Endothelial cell of umbilical vein (primary cell): ENCODE measurements around the gene CLOCK. TPM values are rescaled to one million over a fixed set of nuclear protein-coding genes. Genes with fewer than 3 reads are reported as not detected.
A peak's percentile ranks its signal among the peaks of the same experiment; 100 is the strongest.

Experiments
- BruUV-seq: library from RNA; stranded (reverse); fragments of 400-500 nt; replicated peaks from 2 replicates; lab custom pipeline; 2021; lab: Mats Ljungman, UMichigan
- CTCF ChIA-PET: fragments of 300-600, 350-600 bp; sonication (Branson Sonifier 250); formaldehyde crosslinking; loops from one replicate; lab custom pipeline; 2021; ENCODE audit warnings: antibody characterized with exemption, inconsistent platforms; lab: Charles Lee
- POLR2A ChIA-PET: fragments of 300-600, 350-600 bp; sonication (Branson Sonifier 250); formaldehyde crosslinking; loops from one replicate; lab custom pipeline; 2021; ENCODE audit warnings: antibody characterized with exemption, inconsistent platforms; lab: Charles Lee
- DNase-seq: peaks from one replicate; pipeline ENCODE4 v3.0.0-alpha.2; 2011; ENCODE audit warnings: low read depth, low spot score
- FAIRE-seq: peaks from 2 replicates; lab custom pipeline; 2011; peaks lifted over from hg19 to GRCh38; lab: Jason Lieb, UNC
- H2AFZ ChIP-seq: 2 replicates; pipeline ENCODE4 v1.6.0; 2012; ENCODE audit warnings: low read depth, low read length, control low read depth, inconsistent platforms
- H3K27ac ChIP-seq: 2 replicates; pipeline ENCODE4 v1.5.1; 2011; ENCODE audit warnings: low read depth, mild to moderate bottlenecking, control low read depth, low read length, moderate library complexity; ENCODE audit not compliant: insufficient read depth
- H3K27me3 ChIP-seq, 2 experiments: 2 replicates each; pipeline versions ENCODE4 v1.6.0 to v1.6.1; 2011; ENCODE audit warnings: low read length in 2 of 2, mixed read lengths in 1 of 2; ENCODE audit not compliant: control insufficient read depth in 2 of 2, insufficient read depth in 2 of 2
- H3K36me3 ChIP-seq, 2 experiments: 2 replicates in 1 of 2; 3 replicates in 1 of 2; pipeline ENCODE4 v1.5.1; 2011; ENCODE audit warnings: low read length in 2 of 2, mild to moderate bottlenecking in 1 of 2, moderate library complexity in 1 of 2; ENCODE audit not compliant: control insufficient read depth in 2 of 2, insufficient read depth in 2 of 2; ENCODE audit errors: extremely low read depth in 1 of 2
- H3K4me1 ChIP-seq: 3 replicates; pipeline ENCODE4 v1.5.1; 2011; ENCODE audit warnings: mild to moderate bottlenecking, low read length; ENCODE audit not compliant: control insufficient read depth, insufficient read depth; ENCODE audit errors: extremely low read depth
- H3K4me2 ChIP-seq: 2 replicates; pipeline ENCODE4 v1.6.1; 2011; ENCODE audit warnings: low read length, control low read depth, mixed read lengths; ENCODE audit not compliant: insufficient read depth
- H3K4me3 ChIP-seq, 3 experiments: fragments of 200-600 bp in 1 of 3; sonication (generic), shearing (Covaris generic) in 1 of 3; replicated peaks in 1 of 3; 2 replicates each; pipeline ENCODE4 v1.5.1; 2011 to 2016; ENCODE audit warnings: control low read depth in 3 of 3, low read length in 3 of 3, mild to moderate bottlenecking in 2 of 3, inconsistent platforms in 1 of 3, low read depth in 1 of 3, moderate library complexity in 1 of 3; ENCODE audit not compliant: insufficient read depth in 1 of 3
- H3K79me2 ChIP-seq: 2 replicates; pipeline ENCODE4 v1.6.0; 2012; ENCODE audit warnings: low read length, inconsistent platforms; ENCODE audit not compliant: control insufficient read depth, insufficient read depth
- H3K9ac ChIP-seq: replicated peaks from 2 replicates; pipeline ENCODE3; 2011; ENCODE audit warnings: low read length, control low read depth; ENCODE audit not compliant: insufficient read depth; ENCODE audit errors: extremely low read depth
- H3K9me1 ChIP-seq: replicated peaks from 3 replicates; pipeline ENCODE4 v1.6.0; 2011; ENCODE audit warnings: mild to moderate bottlenecking, low read length; ENCODE audit not compliant: control insufficient read depth, insufficient read depth; ENCODE audit errors: extremely low read depth
- H3K9me3 ChIP-seq: replicated peaks from 2 replicates; pipeline ENCODE4 v1.5.1; 2012; ENCODE audit warnings: low read length, inconsistent platforms; ENCODE audit not compliant: control insufficient read depth, insufficient read depth
- H4K20me1 ChIP-seq: replicated peaks from 2 replicates; pipeline ENCODE3; 2011; ENCODE audit warnings: mild to moderate bottlenecking, low read length; ENCODE audit not compliant: control insufficient read depth, insufficient read depth; ENCODE audit errors: extremely low read depth
- CTCF ChIP-seq, 2 donors: IDR thresholded peaks; 1 replicate in 1 of 2; 2 replicates in 1 of 2; pipeline ENCODE4 v1.5.1; 2011; ENCODE audit warnings: low read length in 2 of 2, mild to moderate bottlenecking in 2 of 2, moderate library complexity in 2 of 2, control low read depth in 1 of 2, inconsistent platforms in 1 of 2, low read depth in 1 of 2; ENCODE audit not compliant: insufficient read depth in 1 of 2; ENCODE audit errors: extremely low read depth in 1 of 2
- EZH2 ChIP-seq: IDR thresholded peaks from 2 replicates; pipeline ENCODE4 v1.6.1; 2012; ENCODE audit warnings: borderline replicate concordance, low read depth, mild to moderate bottlenecking, moderate library complexity, low read length, inconsistent platforms; ENCODE audit not compliant: severe bottlenecking
- FOS ChIP-seq: IDR thresholded peaks from 2 replicates; pipeline ENCODE4 v1.6.1; 2011; ENCODE audit warnings: mild to moderate bottlenecking, low read length, moderate library complexity, borderline replicate concordance; ENCODE audit not compliant: insufficient read depth
- GATA2 ChIP-seq: IDR thresholded peaks from 2 replicates; pipeline ENCODE4 v1.7.0; 2011; ENCODE audit warnings: low read depth, mild to moderate bottlenecking, moderate library complexity, mixed read lengths, low read length; ENCODE audit not compliant: insufficient read length, insufficient read depth
- JUN ChIP-seq: IDR thresholded peaks from 2 replicates; pipeline ENCODE4 v1.6.1; 2011; ENCODE audit warnings: borderline replicate concordance, low read depth; ENCODE audit not compliant: insufficient read length, insufficient read depth
- MAX ChIP-seq: IDR thresholded peaks from 2 replicates; pipeline ENCODE4 v1.6.1; 2011; ENCODE audit not compliant: insufficient read depth, insufficient read length
- MYC ChIP-seq: IDR thresholded peaks from one replicate; pipeline ENCODE4 v1.6.1; 2011; ENCODE audit warnings: mild to moderate bottlenecking, low read depth, low read length
- POLR2A ChIP-seq: IDR thresholded peaks from 2 replicates; pipeline ENCODE4 v1.6.1; 2012; ENCODE audit warnings: low read depth, mild to moderate bottlenecking, control low read depth, low read length
- POLR2AphosphoS5 ChIP-seq: IDR thresholded peaks from 2 replicates; pipeline ENCODE4 v1.6.1; 2012; ENCODE audit warnings: low read depth, mild to moderate bottlenecking, control low read depth, low read length, moderate library complexity; ENCODE audit not compliant: insufficient read depth
- dilution Hi-C: fragments of 300-500 bp; cut with MboI; formaldehyde crosslinking; loops from one replicate; pipeline ENCODE4 v1.15.0; 2019; ENCODE audit warnings: low sequenced_read_pairs; ENCODE audit not compliant: extremely low pct_ligation_motif_present
- intact Hi-C: fragments of 100-400 bp; cut with micrococcal nuclease; formaldehyde crosslinking; loops from one replicate; pipeline ENCODE4 v1.10.0; 2022
- polyA plus RNA-seq, 4 experiments: library from polyadenylated mRNA; depleted of rRNA in 3 of 4; stranded (reverse) in 3 of 4; unstranded in 1 of 4; fragments of >200 nt; gene quantifications; 2 replicates each; pipeline versions ENCODE4 v1.2.1 to v1.2.3, GENCODE V29; 2011 to 2012; ENCODE audit warnings: missing spikeins in 1 of 4
- total RNA-seq: library from RNA; stranded (reverse); gene quantifications from 2 replicates; pipeline ENCODE4 v1.2.3, GENCODE V29; 2021

The CLOCK gene
- total and polyA plus RNA-seq, 2 donors (not counting 3 experiments of a cell fraction or from before 2014, with no cell fraction given): 7.5 to 23.8 TPM

GRCh38 chr4:55547466-55547770 lies 709 bp upstream of the CLOCK start:
- TF ChIP-seq JUN: no peak
- no peak for TF ChIP-seq POLR2AphosphoS5
- no peak for TF ChIP-seq MYC
- TF ChIP-seq GATA2: no peak
- no TSS peak for BruUV-seq
- dilution Hi-C loops: no loop called here

GRCh38 chr4:55546506-55546755 lies 278 bp downstream of the CLOCK start:
- Histone ChIP-seq H3K4me1 (peaks cover 11% of the 10 kb centered on the region), H3K4me3 (peak overlapping the region; percentile 86 to 92 (median 88)), H3K27me3 (peaks cover 0 to 2% of the 10 kb centered on the region in 2 experiments), H3K9me1 (no peaks in the 10 kb centered on the region), H3K36me3 (no peaks in the 10 kb centered on the region), H3K9ac (peak overlapping the region; percentile 79), H3K9me3 (no peaks in the 10 kb centered on the region), H3K27ac (peak overlapping the region; percentile 67), H4K20me1 (no peaks in the 10 kb centered on the region), H3K4me2 (peak overlapping the region; percentile 76), H2AFZ (peak overlapping the region; percentile 99), H3K79me2 (peaks cover 30% of the 10 kb centered on the region)
- CTCF ChIA-PET: interaction anchor here (0.6 to 2.4 kb wide), 21 partner anchors 8 to 575 kb away, joined by 3 to 13 read pairs (median 5); partner anchors contain the start of gene SRD5A3
- dilution Hi-C loops: no loop called here
- TF ChIP-seq EZH2: no peak
- TF ChIP-seq POLR2A: no peak
- no peak for TF ChIP-seq JUN
- TF ChIP-seq MAX: no peak
- no peak for TF ChIP-seq POLR2AphosphoS5
- TF ChIP-seq CTCF (IDR thresholded peaks at IDR 0.05; ENCODE audit: extremely low read depth in 1 of 2, insufficient read depth in 1 of 2, low read depth in 1 of 2, low read length in 2 of 2): no peak
- TF ChIP-seq FOS: no peak
- no peak for TF ChIP-seq MYC
- TF ChIP-seq GATA2: no peak
- FAIRE-seq (no peak), DNase-seq (no peak)
- no TSS peak for BruUV-seq
- intact Hi-C loops: loop anchor here (1.0 to 5.0 kb wide), 8 partner anchors 151 to 889 kb away; partner anchors contain the start of genes EXOC1, KIT, SRD5A3 and TMEM165
- POLR2A ChIA-PET: interaction anchor here (0.6 to 0.8 kb wide), 3 partner anchors 188 to 468 kb away, joined by 3 read pairs; no protein-coding TSS in a partner anchor

More at GRCh38 chr4:55547466-55547770, 709 bp upstream of the CLOCK start:
- H3K79me2 ChIP-seq: peaks cover 22% of the 10 kb centered on the region
- ChIA-PET POLR2A (no interaction called here), CTCF (interaction anchor here (1.6 to 2.4 kb wide), 2 partner anchors 9 to 202 kb away, joined by 4 to 10 read pairs; partner anchors contain the start of gene SRD5A3)
- H3K9me3 ChIP-seq: no peaks in the 10 kb centered on the region
- peak overlapping the region; percentile 76 for H3K4me2 ChIP-seq
- DNase-seq: no peak
- H3K9ac ChIP-seq: peak overlapping the region; percentile 79
- H3K27me3 ChIP-seq: peaks cover 0 to 2% of the 10 kb centered on the region in 2 experiments
- no peaks in the 10 kb centered on the region for H3K36me3 ChIP-seq
- no peaks in the 10 kb centered on the region for H4K20me1 ChIP-seq
- peak overlapping the region; percentile 86 to 92 (median 88) for H3K4me3 ChIP-seq
- peak; percentile 53 for FAIRE-seq
- H2AFZ ChIP-seq: peak overlapping the region; percentile 99
- peaks cover 11% of the 10 kb centered on the region for H3K4me1 ChIP-seq
- H3K9me1 ChIP-seq: no peaks in the 10 kb centered on the region
- intact Hi-C loops: loop anchor here (2.0 to 5.0 kb wide), 7 partner anchors 201 to 890 kb away; partner anchors contain the start of genes EXOC1, KIT and SRD5A3
- H3K27ac ChIP-seq: peak overlapping the region; percentile 67
